NCI-H748 treated with DMSO at 0.1 percent for 48 hours (cell line): ENCODE data around the gene PLEKHG5.
A peak's percentile ranks its signal among the peaks of the same experiment; 100 is the strongest.
"Not testable (repeated sequence)": the region's sequence is repeated elsewhere in the genome, so short reads cannot be mapped to it uniquely, and the experiment has no call there.

ENCODE experiments used
- DNase-seq: peaks from one replicate; lab custom pipeline; 2025; lab: John Stamatoyannopoulos, UW

The PLEKHG5 gene

DNA sequence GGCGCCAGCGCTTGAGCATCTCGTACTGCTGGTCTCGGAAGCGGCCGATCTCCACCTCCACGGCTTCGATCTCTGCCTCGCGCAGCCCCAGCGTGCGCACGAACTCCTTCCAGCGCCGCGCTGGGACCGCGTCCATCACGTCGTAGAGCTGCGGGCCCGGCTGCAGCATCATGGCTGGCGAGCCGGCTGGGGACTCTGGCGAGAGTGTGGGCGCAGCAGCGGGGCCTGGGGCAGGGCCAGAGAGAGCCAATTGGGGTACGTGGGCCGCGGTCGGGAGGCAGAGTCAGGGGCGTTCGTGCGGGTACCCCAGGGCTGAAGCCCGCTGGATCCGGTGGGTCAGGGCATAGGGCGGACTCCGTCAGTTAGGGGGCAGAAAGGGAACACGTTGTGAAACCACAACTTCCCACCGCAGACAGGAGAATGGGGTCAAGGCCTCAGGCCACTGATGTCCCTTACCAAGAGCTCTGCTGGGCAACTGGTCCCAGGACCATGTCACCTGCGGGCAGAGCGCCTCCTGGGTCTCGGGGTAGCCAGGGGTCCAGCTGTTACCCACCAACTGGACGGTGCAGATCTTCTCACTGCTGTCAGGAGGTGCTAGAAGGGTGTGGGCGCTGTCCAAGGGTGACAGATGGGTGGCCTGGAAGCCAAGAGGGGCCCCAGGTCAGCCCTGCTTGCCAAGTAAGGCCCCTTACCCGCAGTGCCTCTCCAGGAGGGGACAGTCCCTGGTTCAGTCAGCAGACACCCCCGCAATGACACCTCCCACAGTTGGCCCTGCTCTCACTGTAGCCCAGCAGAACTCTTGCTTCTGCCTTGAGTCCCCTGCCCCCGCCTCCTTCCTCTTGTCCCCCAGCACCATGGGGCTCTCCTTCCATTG, 29.7 kb downstream of the PLEKHG5 start:
- no peak for DNase-seq

DNA sequence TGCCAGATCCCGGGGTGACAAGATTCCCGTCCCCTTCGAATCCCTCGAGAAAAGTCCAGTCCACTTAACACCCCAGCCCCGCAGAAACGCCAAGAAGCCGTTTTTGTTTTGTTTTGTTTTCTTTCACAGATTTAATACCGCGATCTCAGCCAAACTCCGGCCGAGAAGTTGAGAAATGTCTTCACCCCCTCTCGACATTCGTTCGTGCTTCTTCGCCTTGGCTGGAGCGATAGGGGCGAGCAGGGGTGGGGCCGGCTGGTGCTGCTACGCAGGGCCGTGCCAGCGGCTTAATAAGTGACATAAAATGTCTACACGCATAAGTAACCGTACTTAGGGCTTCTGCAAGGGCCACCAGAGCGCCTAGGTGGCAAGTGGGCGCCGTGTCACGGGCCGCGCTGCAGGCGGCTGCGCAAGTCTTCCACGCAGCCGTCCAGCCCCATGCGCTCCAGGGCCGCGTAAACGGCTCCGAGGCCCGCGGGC, 30.4 kb downstream of the PLEKHG5 start:
- DNase-seq, result no peak

DNA sequence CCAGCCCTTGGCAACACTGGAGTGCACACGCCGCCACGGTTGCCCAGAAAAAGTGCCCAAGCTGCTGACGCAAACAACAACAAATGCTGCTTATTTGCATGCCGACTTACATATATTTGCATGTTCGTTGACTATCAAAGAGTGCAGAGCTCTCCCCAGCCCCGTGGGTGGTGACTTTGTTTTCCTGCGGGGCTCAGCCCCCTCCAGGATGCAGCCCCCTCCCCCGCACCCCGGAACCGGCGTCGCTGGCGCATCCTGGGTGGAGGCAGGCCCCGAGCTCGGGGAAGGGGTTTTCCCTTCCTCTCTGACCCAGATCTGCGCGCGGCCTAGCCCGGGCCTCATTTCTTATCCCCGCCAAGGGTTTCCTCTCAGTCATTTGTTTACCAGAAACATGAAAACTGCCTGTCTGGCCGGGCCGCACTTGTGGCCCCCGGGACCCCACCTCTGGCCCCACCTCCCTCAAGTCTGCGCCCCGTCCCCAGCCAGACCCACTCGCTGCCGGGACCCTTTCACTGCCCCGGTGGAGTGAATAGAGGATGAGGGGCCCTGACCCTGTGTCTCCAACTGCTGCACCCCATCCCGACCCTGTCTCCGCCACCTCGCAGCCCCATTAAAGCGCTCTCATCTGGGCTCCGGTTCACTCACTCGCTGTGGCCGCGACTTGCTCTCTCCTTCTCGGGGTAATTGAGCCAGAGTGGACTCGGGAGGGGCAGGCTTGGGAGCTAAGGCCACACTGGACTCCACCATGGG, 31.0 kb downstream of the PLEKHG5 start:
- no peak for DNase-seq

DNA sequence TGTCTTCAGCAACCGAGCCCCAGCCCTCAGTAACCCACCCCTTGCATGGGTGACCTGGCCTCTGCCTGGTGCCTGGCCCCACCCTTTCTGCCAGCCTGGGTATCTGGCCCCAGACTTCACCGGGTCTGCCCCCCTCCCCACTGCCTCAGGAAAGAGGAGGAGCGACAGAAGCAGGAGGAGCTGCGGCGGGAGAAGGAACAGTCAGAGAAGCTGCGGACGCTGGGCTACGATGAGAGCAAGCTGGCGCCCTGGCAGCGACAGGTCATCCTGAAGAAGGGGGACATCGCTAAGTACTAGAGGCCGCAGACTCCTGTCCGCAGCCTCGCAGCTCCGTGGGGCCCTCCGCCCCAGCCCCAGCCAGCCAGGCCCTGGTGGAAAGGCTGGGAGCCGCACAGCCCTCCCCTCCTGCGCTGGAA, 31.6 kb downstream of the PLEKHG5 start:
- no peak for DNase-seq

DNA sequence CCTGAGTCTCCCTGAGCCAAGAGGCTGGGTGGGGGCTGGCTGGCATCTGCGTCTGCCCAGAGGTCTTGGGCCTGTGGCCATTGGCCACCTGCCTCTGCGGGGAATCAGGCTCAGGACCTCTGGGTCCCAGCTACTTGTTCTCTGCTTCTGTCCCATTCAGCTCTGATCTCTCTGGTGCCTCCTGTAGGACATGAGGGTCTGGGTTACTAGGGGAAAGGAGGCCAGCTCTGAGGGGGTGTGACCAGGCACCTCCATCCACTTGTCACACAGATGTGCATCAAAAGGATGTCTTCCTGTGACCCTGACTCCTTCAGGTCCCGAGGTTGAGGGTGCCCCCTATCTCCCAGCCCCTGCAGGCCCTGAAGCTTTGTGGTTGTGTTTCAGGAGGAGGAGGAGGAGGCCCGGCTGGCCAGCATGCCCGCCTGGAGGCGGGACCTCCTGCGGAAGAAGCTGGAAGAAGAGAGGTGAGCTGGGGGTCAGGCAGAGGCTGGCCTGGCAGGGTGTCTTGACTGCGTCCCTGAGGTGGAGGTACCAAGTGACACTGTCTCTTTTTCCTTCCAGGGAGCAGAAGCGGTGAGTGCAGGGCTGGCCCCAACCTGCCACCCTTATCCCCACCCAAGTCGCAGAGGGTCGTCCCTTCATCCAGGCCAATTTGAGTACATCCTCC, 34.5 kb downstream of the PLEKHG5 start:
- no peak for DNase-seq

DNA sequence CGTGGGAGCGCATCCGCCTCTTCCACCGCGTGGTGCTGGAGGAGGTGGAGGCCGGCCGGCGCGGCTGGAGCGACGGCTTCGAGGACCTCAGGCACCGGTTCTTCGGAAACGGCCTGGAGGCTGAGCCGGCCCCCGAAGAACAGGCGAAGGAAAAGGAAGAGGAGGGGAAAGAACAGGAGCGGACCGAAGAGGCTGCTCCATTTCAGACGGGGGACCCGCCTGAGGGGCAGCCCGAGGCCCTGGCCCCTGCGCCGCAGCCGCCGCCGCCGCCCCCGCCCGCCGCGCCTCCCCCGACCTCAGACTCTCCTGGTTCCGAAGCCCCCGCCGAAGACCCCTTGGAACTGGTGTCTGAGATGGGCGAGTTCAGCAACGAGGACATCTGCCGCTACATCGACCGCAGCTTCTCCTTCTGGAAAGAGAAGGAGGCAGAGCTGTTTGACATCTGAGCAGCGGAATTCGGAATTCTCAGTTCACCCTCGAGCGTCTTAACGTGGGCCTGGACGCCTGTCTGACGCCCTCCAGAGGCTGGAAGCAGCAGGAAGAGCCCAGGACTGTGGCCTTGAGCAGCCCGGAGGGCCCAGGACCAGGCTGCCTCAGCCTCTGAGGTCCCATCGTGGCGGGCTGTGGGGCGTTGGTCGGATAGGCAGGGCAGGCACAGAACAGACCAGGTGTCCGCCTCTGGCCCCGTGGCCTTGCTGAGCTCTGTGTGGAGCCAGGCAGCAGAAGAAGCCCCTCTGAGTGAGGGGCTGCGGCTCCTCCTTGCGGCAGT, 35.5 kb downstream of the PLEKHG5 start:
- not testable (repeated sequence) for DNase-seq

DNA sequence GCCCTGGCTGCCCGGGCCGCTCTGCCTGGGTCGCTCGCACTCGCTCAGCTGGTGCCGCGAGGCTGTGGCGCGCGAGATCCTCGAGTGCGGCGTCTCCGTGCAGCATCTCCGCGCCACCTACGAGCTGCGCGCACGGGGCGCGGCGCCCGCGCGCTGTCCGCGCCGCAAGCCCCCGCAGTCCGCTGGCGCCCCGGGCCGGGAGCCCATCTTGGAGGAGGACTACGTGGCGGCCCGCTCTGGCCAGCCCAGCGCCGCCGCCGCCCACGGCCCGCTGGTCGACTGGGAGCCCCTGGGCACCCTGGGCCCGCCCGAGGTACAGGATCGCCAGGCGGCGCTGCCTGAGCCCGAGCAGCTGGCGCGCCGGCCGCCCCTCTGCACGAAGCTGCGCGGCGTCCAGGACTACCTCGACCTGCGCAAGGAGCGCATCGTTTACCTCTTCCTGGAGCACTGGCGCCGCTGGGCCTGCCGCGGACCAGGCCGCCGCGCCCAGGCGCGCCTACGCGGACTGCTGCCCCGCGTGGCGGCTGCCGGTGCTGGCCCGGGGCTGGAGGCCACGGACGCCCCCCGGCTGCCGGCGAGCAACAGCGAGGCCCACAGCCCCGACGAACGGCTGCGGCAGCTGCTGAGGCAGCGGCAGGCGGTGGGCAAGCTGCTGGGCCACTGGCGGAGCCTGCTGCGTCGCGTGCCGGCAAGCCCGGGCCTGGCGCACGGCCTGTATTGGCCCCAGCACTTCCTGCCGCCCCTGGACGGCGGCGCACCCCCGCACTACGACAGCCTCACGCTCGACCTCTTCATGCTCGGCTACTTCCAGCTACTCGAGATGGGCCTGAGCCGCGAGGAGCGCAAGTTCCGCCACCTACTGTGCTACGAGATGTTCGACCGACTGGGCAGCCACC, 36.4 kb downstream of the PLEKHG5 start:
- no peak for DNase-seq

DNA sequence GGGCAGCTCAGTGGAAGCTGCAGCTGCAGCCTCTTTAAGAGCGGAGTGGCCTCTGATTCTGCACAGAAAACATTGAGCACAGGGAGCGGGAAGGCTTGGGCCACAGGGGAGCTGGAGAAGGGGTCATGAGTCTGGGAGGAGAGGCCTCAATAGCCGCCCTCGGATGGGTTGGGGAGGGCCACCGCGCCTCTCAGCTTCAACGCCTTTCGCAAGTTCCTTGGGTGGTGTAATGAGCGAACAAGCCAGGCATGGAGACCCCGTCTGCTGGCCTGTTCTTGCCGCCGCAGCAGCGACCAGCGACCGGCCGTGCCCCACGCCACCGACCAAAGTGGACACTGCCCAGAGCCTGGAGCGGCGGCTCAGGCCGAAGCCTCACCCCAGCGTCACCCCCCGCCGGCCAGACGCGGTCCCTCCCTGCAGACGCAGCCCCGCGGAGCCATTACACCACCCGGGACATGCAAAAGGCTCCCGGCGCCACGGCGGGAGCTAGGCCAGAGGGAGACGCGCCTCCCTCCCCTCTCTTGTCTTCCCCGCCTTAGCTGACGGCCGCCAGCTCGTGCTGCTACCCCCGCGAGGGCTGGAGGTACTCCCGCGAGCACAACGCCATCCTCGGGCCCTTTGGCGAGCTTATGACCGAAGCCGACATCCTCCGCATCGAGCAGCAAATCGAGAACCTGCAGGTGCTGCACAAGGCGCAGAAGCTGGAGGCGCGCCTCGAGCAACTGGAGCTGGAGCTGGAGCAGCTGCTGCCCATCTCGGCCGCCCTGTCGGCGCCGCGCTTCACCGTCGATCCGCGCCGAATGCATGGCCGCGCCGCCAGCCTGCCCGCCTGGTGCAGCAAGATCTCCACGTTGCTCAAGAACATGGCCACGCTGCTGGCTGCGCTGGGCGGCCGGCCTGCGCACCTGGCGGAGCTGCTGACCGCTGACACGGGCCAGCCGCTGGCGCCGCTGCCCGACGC, 37.3 kb downstream of the PLEKHG5 start:
- not testable (repeated sequence) for DNase-seq

DNA sequence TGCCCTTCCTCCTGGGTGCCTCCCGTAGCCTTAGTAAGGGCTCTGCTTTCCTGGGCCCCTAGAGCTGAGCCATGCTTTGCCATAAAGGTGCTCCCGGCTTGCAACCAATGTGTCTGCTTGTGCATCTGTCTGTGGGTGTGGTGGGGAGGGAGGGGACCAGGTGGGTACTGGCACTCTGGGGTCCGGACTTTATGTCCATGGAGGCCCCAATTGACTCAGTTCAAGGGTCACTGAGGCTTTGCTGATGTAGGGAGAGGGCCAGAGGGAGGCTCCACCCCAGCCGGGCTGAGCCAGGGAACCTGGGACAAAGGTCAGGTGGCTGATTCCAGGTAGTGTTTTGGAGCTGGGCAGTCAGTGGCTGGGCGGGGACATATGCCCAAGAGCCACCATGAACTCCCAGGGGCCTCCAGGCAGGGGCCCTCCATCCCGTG, 40.5 kb downstream of the PLEKHG5 start:
- DNase-seq, result no peak

DNA sequence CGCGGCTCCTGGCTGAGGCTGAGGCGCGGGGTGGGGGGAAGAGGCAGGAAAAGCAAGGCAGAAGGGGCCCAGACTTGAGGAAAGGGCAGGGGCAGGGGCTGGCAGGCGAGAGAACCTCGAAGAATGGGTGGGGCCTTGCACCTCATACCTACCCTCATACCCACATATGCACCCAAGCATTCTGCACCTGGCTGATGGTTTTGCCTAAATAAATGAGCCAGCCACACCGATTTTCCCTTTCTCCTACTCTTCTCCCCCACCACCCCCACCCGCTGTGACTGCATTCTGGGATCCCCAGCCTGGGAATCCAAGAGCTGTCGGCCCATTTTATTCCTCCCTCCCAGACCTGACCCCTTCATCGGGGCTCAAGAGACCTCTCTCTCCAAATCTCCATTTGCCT, 41.0 kb downstream of the PLEKHG5 start:
- DNase-seq, result not testable (repeated sequence)

DNA sequence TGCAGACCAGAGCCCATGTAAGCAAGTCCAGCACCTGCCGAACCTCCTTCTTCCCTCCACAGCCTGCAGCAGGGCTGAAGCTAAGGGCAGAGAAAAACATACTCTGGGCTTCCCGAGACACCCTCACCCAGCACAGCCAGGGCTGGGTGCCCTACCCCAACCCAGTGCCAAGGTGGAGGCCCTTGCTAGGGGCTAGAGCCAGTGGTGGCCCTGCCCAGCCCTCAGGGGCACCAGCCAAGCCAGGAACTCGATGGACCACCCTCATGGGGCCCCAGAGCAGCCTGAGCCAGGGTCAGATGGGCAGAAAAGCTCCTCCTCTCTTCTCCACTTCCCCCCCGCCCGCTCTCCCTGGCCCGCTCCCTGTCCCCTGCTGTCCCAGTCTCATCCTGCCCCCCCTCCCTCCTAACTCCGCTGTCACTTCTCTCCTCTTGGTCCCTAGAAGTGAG, 41.4 kb downstream of the PLEKHG5 start:
- no peak for DNase-seq

DNA sequence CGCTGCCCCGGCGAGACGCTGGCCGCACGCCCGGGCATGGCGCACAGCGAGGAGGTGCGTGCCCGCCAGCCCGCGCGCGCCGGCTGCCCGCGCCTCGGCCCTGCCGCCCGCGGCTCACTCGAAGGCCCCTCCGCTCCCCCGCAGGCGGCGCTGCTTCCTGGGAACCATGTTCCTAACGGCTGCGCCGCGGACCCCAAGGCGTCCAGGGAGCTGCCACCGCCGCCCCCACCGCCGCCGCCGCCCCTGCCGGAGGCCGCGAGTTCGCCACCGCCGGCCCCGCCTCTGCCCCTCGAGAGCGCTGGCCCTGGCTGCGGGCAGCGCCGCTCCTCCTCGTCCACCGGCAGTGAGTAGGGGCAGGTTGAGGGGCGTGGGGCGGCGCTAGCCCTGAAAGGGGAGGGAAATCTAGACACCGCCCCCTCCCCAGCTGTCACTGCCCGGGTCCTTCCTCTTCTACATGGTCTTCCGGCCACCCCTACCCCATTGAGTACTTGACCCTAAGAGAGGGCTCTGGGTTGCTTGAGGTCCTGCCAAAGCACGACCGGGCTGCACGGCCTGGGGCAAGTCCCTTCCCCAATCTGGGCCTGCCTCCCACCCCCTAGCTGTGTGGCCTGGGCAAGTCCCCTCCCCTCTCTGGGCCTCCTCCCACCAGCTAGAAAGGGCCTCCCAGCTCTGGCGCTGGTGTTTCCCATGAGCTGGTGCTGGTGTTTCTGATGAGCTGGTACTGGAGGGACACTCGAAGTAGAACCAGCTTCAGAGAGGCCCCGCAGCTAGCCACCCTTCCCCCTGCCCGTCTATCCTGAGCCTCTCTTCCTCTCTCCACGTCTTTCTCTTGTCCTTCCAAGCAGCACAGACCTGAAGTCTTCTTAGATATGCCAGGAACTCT, 42.5 kb downstream of the PLEKHG5 start:
- DNase-seq, result no peak

DNA sequence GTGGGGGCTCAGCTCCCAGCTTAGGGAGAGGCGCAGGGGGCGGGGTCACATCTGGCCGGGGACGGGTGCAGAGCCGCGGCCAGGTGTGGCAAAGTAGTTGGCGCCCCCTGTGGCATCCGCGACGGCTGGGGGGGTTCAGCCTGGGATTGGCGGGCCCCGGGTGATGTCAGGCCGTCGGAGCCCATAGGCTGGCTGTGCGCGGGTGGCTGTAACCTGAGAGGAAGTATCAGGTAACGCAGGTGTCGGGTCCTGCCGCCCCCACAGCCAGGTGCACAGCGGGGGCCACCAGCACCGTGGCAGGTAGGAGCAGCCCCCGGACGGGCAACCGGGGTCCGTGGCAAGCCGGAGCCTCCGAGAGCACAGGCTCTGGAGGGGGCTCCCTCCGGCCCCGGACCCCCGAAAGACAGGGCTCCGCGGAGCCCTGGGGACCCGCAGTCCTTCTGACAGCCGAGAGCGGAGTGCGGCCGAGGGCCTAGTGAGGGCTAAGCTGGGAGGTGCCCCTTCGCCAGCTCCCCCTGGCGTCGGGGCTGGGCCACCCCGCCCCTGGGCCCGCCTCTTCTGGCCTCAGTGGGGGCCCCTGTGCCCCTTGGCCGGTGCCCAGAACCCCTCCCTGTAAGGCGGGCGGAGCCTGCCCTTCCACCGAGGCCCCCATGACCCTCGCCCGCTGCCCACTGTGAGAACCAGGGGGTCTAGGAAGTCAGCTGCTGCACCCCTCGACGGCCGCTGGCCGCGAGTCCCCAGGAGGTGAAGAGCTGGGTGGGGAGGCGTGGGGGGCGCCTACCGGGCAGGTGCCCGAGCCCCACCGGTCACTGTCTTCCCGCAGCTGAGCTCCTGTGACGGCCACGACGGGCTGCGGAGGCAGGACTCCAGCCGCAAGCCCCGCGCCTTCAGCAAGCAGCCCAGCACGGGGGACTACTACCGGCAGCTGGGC, 43.4 kb downstream of the PLEKHG5 start:
- peak; percentile 67 for DNase-seq

DNA sequence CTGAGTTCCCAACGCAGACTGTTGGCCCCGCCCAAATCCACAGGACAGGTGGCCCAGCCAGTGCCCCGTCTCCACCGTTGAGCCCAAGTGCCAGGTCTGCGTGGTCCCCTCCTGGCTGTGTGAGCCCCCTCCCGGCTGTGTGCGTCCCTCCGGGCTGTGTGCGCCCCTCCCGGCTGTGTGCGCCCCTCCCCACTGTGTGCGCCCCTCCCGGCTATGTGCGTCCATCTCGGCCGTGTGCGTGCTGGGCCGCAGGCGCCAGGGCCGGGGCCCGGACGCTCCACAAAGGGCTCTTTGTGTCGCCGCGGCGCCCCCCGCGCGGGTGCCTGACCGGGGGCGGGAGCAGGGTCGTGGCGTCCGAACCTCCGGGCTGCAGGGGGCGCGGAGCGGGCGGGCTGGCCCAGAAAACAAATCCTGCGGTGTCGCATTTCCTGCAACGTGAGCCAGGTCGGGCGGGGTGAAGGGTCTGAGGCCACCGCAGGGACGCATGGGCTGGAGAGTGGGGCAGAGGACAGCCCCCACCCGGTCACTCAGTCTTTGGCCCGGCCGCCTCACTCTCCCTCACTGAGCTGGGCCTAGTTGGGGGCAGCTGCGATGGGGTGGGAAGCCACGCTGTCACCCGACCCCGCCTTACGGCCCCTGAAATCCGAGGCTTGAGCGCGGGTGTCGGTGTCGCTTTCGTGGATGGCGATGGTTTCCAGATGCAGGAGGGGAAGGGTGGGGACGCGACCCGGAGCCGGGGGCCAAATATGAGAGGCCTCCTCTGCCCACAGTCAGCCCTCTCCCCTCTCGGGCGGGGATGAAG, 44.2 kb downstream of the PLEKHG5 start:
- peak; percentile 5 for DNase-seq

DNA sequence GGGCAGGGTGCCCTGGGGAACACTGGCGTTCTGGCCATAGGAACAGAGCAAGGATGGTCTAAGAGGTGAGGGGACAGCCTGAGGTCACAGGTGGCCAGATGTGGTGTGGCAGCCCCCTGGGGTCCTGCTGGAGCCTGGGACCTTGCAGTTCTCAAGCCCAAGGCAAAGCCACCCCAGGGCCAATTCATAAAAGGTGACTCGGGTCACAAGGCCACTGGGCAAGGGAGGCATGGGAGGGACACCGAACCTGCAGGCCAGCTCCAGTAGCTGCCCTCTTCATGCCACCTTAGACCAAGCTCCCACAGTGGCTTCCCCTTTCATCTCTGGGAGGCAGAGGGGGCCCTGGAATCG, 44.8 kb downstream of the PLEKHG5 start:
- DNase-seq, result no peak

DNA sequence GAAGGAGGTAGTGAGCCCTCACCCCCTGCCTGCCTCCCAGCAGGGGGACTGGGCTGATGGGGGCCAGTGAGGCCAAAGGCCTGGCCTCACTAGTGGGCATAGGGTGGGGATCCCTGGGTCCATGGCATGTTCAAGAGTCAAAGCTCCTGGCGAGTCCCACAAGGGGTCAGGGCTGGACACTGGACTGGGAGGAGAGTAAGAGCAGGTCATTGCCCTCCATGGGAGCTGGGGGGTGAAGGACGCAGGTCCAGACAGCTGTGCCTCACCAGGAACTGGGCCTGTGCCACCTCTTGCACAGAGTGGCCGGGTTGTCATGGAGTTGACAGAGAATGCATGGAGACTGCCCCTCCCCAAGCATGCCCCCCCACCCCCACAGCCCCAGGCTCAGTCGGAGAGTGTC, 45.5 kb downstream of the PLEKHG5 start:
- DNase-seq, result not testable (repeated sequence)
